Neutrophil (primary cell): Measurements from ENCODE around the gene FURIN.

Source experiments
- H3K27ac ChIP-seq: fragments of 200-600 bp; sonication (generic); 2 replicates; pipeline ENCODE4 v1.5.1; 2016; ENCODE audit warnings: mild to moderate bottlenecking, moderate library complexity
- H3K27me3 ChIP-seq: fragments of 200-600 bp; sonication (generic); 2 replicates; pipeline ENCODE4 v1.6.0; 2016; ENCODE audit warnings: mild to moderate bottlenecking
- H3K36me3 ChIP-seq: fragments of 200-600 bp; sonication (generic); 2 replicates; pipeline ENCODE4 v1.5.1; 2017
- H3K4me1 ChIP-seq, 2 experiments: fragments of 200-600 bp in 1 of 2; sonication (generic) in 1 of 2; 1 replicate in 1 of 2; 2 replicates in 1 of 2; pipeline versions ENCODE4 v1.5.1 to v1.6.1; 2013 to 2016; ENCODE audit warnings: low read depth in 1 of 2, low read length in 1 of 2, mild to moderate bottlenecking in 1 of 2, moderate library complexity in 1 of 2; ENCODE audit not compliant: control insufficient read depth in 1 of 2, insufficient read depth in 1 of 2
- H3K4me3 ChIP-seq, 2 experiments: fragments of 200-600 bp in 1 of 2; sonication (generic) in 1 of 2; 1 replicate in 1 of 2; 2 replicates in 1 of 2; pipeline ENCODE4 v1.5.1; 2013 to 2016; ENCODE audit warnings: low read depth in 1 of 2, low read length in 1 of 2, mild to moderate bottlenecking in 1 of 2, moderate library complexity in 1 of 2
- H3K9me3 ChIP-seq: fragments of 200-600 bp; sonication (generic); 2 replicates; pipeline ENCODE4 v1.5.1; 2016
- TF ChIP-seq, protein P1 (sequence below): fragments of 200-600 bp; sonication (generic); IDR thresholded peaks from 2 replicates; pipeline ENCODE4 v1.5.1; 2016; ENCODE audit warnings: antibody characterized with exemption

Gene FURIN

DNA sequence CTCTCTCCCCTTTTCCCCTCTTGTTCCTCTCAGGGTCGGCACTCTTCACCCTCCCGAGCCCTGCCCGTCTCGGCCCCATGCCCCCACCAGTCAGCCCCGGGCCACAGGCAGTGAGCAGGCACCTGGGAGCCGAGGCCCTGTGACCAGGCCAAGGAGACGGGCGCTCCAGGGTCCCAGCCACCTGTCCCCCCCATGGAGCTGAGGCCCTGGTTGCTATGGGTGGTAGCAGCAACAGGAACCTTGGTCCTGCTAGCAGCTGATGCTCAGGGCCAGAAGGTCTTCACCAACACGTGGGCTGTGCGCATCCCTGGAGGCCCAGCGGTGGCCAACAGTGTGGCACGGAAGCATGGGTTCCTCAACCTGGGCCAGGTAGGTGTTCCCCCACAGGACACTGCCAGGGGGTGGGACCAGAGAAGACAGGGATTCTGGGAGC, 7.2 kb downstream of the FURIN start:
- Histone ChIP-seq H3K36me3 (peaks cover 55% of the 10 kb centered on the region), H3K27me3 (no peaks in the 10 kb centered on the region), H3K27ac (no peak overlapping the region), H3K9me3 (no peaks in the 10 kb centered on the region), H3K4me3 (no peak overlapping the region), H3K4me1 (peaks cover 29% of the 10 kb centered on the region in 2 experiments)
- TF ChIP-seq, protein P1, sequence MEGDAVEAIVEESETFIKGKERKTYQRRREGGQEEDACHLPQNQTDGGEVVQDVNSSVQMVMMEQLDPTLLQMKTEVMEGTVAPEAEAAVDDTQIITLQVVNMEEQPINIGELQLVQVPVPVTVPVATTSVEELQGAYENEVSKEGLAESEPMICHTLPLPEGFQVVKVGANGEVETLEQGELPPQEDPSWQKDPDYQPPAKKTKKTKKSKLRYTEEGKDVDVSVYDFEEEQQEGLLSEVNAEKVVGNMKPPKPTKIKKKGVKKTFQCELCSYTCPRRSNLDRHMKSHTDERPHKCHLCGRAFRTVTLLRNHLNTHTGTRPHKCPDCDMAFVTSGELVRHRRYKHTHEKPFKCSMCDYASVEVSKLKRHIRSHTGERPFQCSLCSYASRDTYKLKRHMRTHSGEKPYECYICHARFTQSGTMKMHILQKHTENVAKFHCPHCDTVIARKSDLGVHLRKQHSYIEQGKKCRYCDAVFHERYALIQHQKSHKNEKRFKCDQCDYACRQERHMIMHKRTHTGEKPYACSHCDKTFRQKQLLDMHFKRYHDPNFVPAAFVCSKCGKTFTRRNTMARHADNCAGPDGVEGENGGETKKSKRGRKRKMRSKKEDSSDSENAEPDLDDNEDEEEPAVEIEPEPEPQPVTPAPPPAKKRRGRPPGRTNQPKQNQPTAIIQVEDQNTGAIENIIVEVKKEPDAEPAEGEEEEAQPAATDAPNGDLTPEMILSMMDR = no peak

DNA sequence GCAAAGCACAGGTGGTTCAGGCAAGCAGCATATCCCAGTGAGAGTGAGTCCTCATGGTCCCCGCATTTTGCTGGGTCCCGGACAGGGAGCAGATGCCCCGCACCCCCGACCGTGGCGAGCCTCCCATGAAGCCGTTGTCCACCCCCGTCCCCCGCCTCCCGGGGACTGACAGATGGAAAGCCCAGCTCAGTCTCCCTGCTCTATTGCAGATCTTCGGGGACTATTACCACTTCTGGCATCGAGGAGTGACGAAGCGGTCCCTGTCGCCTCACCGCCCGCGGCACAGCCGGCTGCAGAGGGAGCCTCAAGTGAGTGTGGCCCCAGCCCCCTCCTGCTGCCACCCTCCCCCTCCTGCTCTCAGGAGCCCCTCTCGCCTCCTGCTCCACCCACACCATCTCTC, 7.7 kb downstream of the FURIN start:
- TF ChIP-seq, protein P1 = no peak
- H3K36me3 ChIP-seq = peaks cover 60% of the 10 kb centered on the region
- H3K4me1 ChIP-seq = peaks cover 24% of the 10 kb centered on the region in 2 experiments

DNA sequence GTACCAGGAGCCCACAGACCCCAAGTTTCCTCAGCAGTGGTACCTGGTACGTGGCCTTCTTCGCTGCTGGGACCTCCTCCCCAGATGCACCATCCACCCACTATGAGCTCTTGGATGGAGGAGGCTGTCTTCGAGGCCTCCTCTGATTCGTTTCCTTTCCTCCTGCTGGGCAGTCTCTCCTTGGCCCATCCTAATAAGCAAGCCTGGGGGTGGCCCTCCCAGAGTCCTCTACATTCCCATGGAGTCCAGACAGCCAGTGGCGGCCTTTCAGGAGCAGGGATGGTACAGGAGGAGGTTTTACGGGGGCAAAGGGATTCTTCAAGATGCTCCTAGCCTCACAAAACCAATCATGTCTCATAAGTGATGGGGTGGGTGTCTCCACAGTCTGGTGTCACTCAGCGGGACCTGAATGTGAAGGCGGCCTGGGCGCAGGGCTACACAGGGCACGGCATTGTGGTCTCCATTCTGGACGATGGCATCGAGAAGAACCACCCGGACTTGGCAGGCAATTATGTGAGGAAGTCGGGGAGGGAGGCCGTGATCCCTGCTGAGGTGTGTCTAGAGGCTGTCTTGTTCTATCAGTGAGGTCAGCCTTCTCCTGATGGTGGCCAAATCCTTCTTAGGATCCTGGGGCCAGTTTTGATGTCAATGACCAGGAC, 8.3 kb downstream of the FURIN start:
- TF ChIP-seq, protein P1 = no peak
- H3K4me1 ChIP-seq = peaks cover 23 to 24% of the 10 kb centered on the region in 2 experiments
- H3K36me3 ChIP-seq = peaks cover 66% of the 10 kb centered on the region
- no peaks in the 10 kb centered on the region for H3K9me3 ChIP-seq
- H3K27ac ChIP-seq = no peak overlapping the region
- H3K4me3 ChIP-seq = no peak overlapping the region
- no peaks in the 10 kb centered on the region for H3K27me3 ChIP-seq

More for the DNA sequence above, 7.7 kb downstream of the FURIN start:
- Histone ChIP-seq H3K27me3 (no peaks in the 10 kb centered on the region), H3K27ac (no peak overlapping the region), H3K4me3 (no peak overlapping the region), H3K9me3 (no peaks in the 10 kb centered on the region)

DNA sequence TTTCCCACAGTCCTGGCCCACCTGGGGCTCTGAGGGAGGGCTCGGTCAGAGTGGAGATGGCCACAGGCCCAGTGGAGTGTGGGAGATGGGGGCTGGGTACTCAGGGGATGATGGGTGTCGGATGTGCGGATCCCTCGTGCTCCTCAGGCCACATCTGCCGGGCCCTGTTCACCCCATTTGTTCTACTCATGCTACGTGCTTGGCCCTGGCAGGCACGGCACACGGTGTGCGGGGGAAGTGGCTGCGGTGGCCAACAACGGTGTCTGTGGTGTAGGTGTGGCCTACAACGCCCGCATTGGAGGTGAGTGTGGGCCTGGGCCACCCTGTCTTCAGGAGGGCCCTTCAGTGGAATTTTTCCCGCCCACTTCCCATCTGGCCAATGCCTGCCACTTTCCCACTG, 8.9 kb downstream of the FURIN start:
- no peaks in the 10 kb centered on the region for H3K9me3 ChIP-seq
- H3K36me3 ChIP-seq = peaks cover 73% of the 10 kb centered on the region
- TF ChIP-seq, protein P1 = no peak
- H3K4me3 ChIP-seq = no peak overlapping the region
- no peaks in the 10 kb centered on the region for H3K27me3 ChIP-seq
- no peak overlapping the region for H3K27ac ChIP-seq
- peaks cover 22 to 23% of the 10 kb centered on the region in 2 experiments for H3K4me1 ChIP-seq

DNA sequence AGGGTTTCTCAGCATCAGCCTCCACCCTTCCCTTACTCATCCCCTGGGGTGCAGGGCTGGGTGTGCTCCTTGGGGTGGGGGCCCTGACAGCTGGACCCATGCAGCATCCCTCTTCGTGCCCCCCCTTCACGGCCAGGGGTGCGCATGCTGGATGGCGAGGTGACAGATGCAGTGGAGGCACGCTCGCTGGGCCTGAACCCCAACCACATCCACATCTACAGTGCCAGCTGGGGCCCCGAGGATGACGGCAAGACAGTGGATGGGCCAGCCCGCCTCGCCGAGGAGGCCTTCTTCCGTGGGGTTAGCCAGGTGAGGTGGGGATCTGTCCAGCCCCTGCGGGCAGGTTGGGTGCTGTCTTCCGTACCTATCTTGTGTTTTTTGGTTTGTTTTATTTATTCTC, 9.6 kb downstream of the FURIN start:
- peaks cover 16 to 17% of the 10 kb centered on the region in 2 experiments for H3K4me1 ChIP-seq
- H3K4me3 ChIP-seq = no peak overlapping the region
- no peaks in the 10 kb centered on the region for H3K27me3 ChIP-seq
- H3K9me3 ChIP-seq = no peaks in the 10 kb centered on the region
- TF ChIP-seq, protein P1 = no peak
- no peak overlapping the region for H3K27ac ChIP-seq
- H3K36me3 ChIP-seq = peaks cover 80% of the 10 kb centered on the region
